Stomach (tissue), 4 donors: ENCODE data around the gene DOCK9.

Experiments used
- EP300 ChIP-seq: sonication (generic); formaldehyde crosslinking; IDR thresholded peaks from one replicate; pipeline ENCODE4 v1.6.1; 2017; ENCODE audit warnings: antibody characterized with exemption
- POLR2A ChIP-seq, 4 donors: fragments of 450-650 bp; IDR thresholded peaks; one replicate each; pipeline ENCODE4 v1.6.1; 2016; ENCODE audit warnings: antibody characterized with exemption in 4 of 4, control low read depth in 2 of 4, mild to moderate bottlenecking in 1 of 4, moderate library complexity in 1 of 4
- TF ChIP-seq, protein P1 (sequence below), 7 experiments: fragments of 450-650 bp in 4 of 7; fragments of 200-600 bp in 3 of 7; sonication (generic) in 3 of 7; IDR thresholded peaks; one replicate each; pipeline ENCODE4 v1.5.1; 2016 to 2019; ENCODE audit warnings: antibody characterized with exemption in 7 of 7, control low read depth in 2 of 7, mild to moderate bottlenecking in 1 of 7

DNA sequence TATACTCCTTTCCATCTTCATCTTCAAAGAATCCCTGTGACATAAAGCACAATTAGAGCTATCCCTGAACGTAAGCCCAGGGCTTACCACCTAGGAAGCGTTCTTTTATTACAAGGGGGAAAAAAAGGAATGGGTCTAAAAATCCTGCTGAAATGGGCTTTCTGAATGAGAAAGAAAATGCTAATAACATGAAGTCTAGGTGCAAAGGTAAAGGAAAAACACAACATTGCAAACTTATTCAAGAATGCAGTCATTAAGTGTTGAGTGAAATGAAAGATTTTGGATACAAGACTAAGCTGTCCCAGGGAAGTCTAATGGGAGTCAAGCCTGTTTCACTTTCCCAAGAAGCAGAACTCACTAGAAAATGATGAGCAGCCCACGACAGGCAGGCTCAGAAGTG, 170.1 kb downstream of the DOCK9 start:
- TF ChIP-seq POLR2A (IDR thresholded peaks at IDR 0.05) (no peak), EP300 (no peak)
- TF ChIP-seq, protein P1, sequence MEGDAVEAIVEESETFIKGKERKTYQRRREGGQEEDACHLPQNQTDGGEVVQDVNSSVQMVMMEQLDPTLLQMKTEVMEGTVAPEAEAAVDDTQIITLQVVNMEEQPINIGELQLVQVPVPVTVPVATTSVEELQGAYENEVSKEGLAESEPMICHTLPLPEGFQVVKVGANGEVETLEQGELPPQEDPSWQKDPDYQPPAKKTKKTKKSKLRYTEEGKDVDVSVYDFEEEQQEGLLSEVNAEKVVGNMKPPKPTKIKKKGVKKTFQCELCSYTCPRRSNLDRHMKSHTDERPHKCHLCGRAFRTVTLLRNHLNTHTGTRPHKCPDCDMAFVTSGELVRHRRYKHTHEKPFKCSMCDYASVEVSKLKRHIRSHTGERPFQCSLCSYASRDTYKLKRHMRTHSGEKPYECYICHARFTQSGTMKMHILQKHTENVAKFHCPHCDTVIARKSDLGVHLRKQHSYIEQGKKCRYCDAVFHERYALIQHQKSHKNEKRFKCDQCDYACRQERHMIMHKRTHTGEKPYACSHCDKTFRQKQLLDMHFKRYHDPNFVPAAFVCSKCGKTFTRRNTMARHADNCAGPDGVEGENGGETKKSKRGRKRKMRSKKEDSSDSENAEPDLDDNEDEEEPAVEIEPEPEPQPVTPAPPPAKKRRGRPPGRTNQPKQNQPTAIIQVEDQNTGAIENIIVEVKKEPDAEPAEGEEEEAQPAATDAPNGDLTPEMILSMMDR (IDR thresholded peaks at IDR 0.05) = no peak
